GM12878 (cell line): Measurements from ENCODE around the gene ME3. TPM values are rescaled to one million over a fixed set of nuclear protein-coding genes. Genes with fewer than 3 reads are reported as not detected.

ENCODE experiments used
- ATAC-seq: fragments of 200-7000 bp; cut with Tn5 transposase; 3 replicates; pipeline ENCODE4 v1.9.1; 2020; ENCODE audit warnings: mild to moderate bottlenecking, moderate library complexity
- BruUV-seq: library from RNA; stranded (reverse); fragments of 400-500 nt; replicated peaks from 2 replicates; lab custom pipeline; 2021; lab: Mats Ljungman, UMichigan
- CTCF ChIA-PET: fragments of 300-600 bp; sonication (Branson Sonifier 250); formaldehyde crosslinking; extraction: SDS; loops from one replicate; lab custom pipeline; 2021; ENCODE audit warnings: inconsistent platforms; lab: Yijun Ruan, JAX
- POLR2A ChIA-PET: fragments of 350-600 bp; formaldehyde crosslinking; extraction: SDS; loops from one replicate; lab custom pipeline; 2021; ENCODE audit warnings: inconsistent platforms; lab: Charles Lee
- RAD21 ChIA-PET: fragments of 300-600 bp; sonication (Branson Sonifier 250); formaldehyde crosslinking; loops from one replicate; lab custom pipeline; 2023; ENCODE audit warnings: antibody characterized with exemption; ENCODE audit not compliant: unreplicated experiment; lab: Charles Lee
- SMC1A ChIA-PET: fragments of 300-600 bp; sonication (Branson Sonifier 250); formaldehyde crosslinking; loops from one replicate; lab custom pipeline; 2023; ENCODE audit not compliant: unreplicated experiment, uncharacterized antibody; lab: Charles Lee
- DNase-seq: peaks from one replicate; pipeline ENCODE4 v3.0.0-alpha.2; 2011; ENCODE audit warnings: low read depth, low spot score
- FAIRE-seq: peaks from 3 replicates; lab custom pipeline; 2011; peaks lifted over from hg19 to GRCh38; lab: Jason Lieb, UNC
- H2AFZ ChIP-seq: 2 replicates; pipeline ENCODE4 v1.6.0; 2011; ENCODE audit warnings: low read depth, low read length, control low read depth; ENCODE audit not compliant: control insufficient read depth
- H3K27ac ChIP-seq: 2 replicates; pipeline ENCODE4 v1.5.1; 2011; ENCODE audit warnings: control low read depth; ENCODE audit not compliant: control insufficient read depth, insufficient read depth
- H3K27me3 ChIP-seq, 2 experiments: replicated peaks in 1 of 2; 2 replicates each; pipeline versions ENCODE4 v1.6.0 to v1.6.1; 2011; ENCODE audit warnings: low read length in 1 of 2; ENCODE audit not compliant: control insufficient read depth in 2 of 2, insufficient read depth in 2 of 2
- H3K36me3 ChIP-seq, 2 experiments: 2 replicates each; pipeline ENCODE4 v1.5.1; 2011; ENCODE audit warnings: low read length in 1 of 2; ENCODE audit not compliant: control insufficient read depth in 2 of 2, insufficient read depth in 2 of 2
- H3K4me1 ChIP-seq: 2 replicates; pipeline ENCODE4 v1.6.1; 2011; ENCODE audit warnings: mild to moderate bottlenecking, low read length, moderate library complexity, mixed read lengths; ENCODE audit not compliant: control insufficient read depth, insufficient read depth
- H3K4me2 ChIP-seq: 2 replicates; pipeline ENCODE4 v1.6.0; 2011; ENCODE audit warnings: control low read depth; ENCODE audit not compliant: control insufficient read depth, insufficient read depth
- H3K4me3 ChIP-seq: fragments of 200-600 bp; sonication (generic); 2 replicates; pipeline ENCODE4 v1.5.1; 2016
- H3K79me2 ChIP-seq: 2 replicates; pipeline ENCODE4 v1.6.0; 2011; ENCODE audit warnings: low read length; ENCODE audit not compliant: control insufficient read depth, insufficient read depth
- H3K9ac ChIP-seq: 2 replicates; pipeline ENCODE4 v1.8.0; 2011; ENCODE audit warnings: low read length, control low read depth, mixed read lengths; ENCODE audit not compliant: control insufficient read depth, insufficient read depth
- H3K9me3 ChIP-seq: replicated peaks from 3 replicates; pipeline ENCODE4 v1.5.1; 2011; ENCODE audit warnings: mild to moderate bottlenecking, low read length; ENCODE audit not compliant: control insufficient read depth, insufficient read depth
- H4K20me1 ChIP-seq: 2 replicates; pipeline ENCODE4 v1.6.0; 2011; ENCODE audit not compliant: control insufficient read depth, insufficient read depth
- POU2F2 ChIP-seq: IDR thresholded peaks from 3 replicates; pipeline ENCODE4 v1.6.1; 2011; ENCODE audit warnings: low read depth, mild to moderate bottlenecking, low read length, borderline replicate concordance
- TBL1XR1 ChIP-seq: IDR thresholded peaks from 2 replicates; pipeline ENCODE4 v1.6.1; 2012; ENCODE audit warnings: low read depth, low read length, improper control_type of control experiment
- WRNIP1 ChIP-seq: IDR thresholded peaks from 2 replicates; pipeline ENCODE4 v1.6.1; 2011; ENCODE audit warnings: low read depth, low read length, improper control_type of control experiment, borderline replicate concordance
- ZNF687 ChIP-seq: fragments of 450-650 bp; IDR thresholded peaks from 2 replicates; pipeline ENCODE4 v1.6.1; 2017; ENCODE audit warnings: mild to moderate bottlenecking, moderate library complexity
- WGBS: methylation state at CpG from one replicate; pipeline ENCODE4 v1.1.6; 2016; ENCODE audit warnings: low lambda C conversion rate; ENCODE audit not compliant: insufficient replicate concordance, insufficient coverage; ENCODE audit errors: missing lambda C conversion rate; 5-methylcytosine and 5-hydroxymethylcytosine counted together
- in situ Hi-C: fragments of 300-500 bp; cut with MboI; formaldehyde crosslinking; loops from 9 replicates; pipeline ENCODE4 v1.14.3; 2018; ENCODE audit warnings: mixed read lengths
- intact Hi-C: fragments of 100-400 bp; cut with micrococcal nuclease; formaldehyde crosslinking; loops from one replicate; pipeline ENCODE4 v1.14.2; 2022; ENCODE audit not compliant: unreplicated experiment
- polyA plus RNA-seq, 11 experiments: library from polyadenylated mRNA; depleted of rRNA in 4 of 11; unstranded in 6 of 11; stranded (reverse) in 5 of 11; fragments of >200 nt; fragmentation: Nextera tagmentation in 4 of 11; fragmentation: Illumina TruSeq in 1 of 11; extraction: Ambion mirVana in 4 of 11; extraction: Trizol in 1 of 11; gene quantifications; 1 replicate in 1 of 11; 2 replicates in 10 of 11; pipeline versions ENCODE4 v1.2.1 to v1.2.3, GENCODE V29; 2011 to 2016; ENCODE audit warnings: inconsistent platforms in 2 of 11, missing spikeins in 2 of 11, low read depth in 1 of 11
- total RNA-seq, 4 experiments: library from RNA; depleted of rRNA in 3 of 4; stranded (reverse); fragments of >200 nt in 3 of 4; fragmentation: Illumina TruSeq in 1 of 4; extraction: Trizol in 1 of 4; gene quantifications; 2 replicates each; pipeline versions ENCODE4 v1.2.1 to v1.2.3, GENCODE V29; 2013 to 2021

Gene ME3
- total and polyA plus RNA-seq, 10 of the 15 experiments (the other 5 are each of a cell fraction or from before 2014, with no cell fraction given), result 0.06 to 0.40 (median 0.19) TPM; not detected in 2

DNA sequence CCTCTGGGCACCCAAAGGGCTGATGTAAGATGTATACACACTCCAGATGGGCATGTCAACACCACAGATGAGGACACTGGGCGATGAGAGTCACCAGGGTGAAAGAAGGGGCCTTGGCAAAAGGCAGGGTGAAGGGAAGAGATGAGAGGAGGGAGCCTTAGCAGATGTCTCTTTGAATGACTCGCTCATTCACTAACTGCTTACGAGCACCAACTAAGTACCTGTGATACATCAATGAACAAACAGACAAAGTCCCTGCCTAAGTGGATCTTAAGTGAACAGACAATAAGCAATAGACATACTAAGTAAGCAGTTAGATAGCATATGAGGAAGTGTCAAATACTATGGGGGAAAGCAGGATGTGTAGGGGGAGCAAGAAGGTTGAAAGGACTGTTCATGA is 7.5 kb downstream of the ME3 start:
- Histone ChIP-seq H3K27me3 (peaks cover 0 to 2% of the 10 kb centered on the region in 2 experiments; a peak in 1 of 4 replicates), H3K27ac (no peak overlapping the region), H4K20me1 (no peaks in the 10 kb centered on the region), H3K79me2 (no peaks in the 10 kb centered on the region), H3K9ac (no peak overlapping the region), H3K4me3 (no peak overlapping the region), H3K9me3 (no peaks in the 10 kb centered on the region), H3K36me3 (no peaks in the 10 kb centered on the region), H2AFZ (no peak overlapping the region), H3K4me1 (no peaks in the 10 kb centered on the region), H3K4me2 (no peak overlapping the region)
- no peak for TF ChIP-seq WRNIP1
- TF ChIP-seq TBL1XR1, result no peak
- no peak for TF ChIP-seq POU2F2
- TF ChIP-seq ZNF687, result no peak
- ATAC-seq, result no peak
- in situ Hi-C loops (loop anchor here (5.0 kb wide), 1 partner anchor 48 kb away; no protein-coding TSS in a partner anchor), intact Hi-C loops (no loop called here)
- no peak for DNase-seq
- RAD21 ChIA-PET, result no interaction called here
- SMC1A ChIA-PET, result no interaction called here
- CTCF ChIA-PET, result no interaction called here
- WGBS, result 25% methylated on average over 3 of the region's 3 CpGs
- no peak for FAIRE-seq
- no TSS peak for BruUV-seq
- POLR2A ChIA-PET, result no interaction called here
